22Rv1 (cell line): ENCODE results near the gene DSCAM.

Experiments used
- ZFX ChIP-seq: fragments of 450-650 bp; IDR thresholded peaks from 2 replicates; pipeline ENCODE4 v1.6.1; 2017; ENCODE audit warnings: antibody characterized with exemption, borderline replicate concordance
- TF ChIP-seq, protein P1 (sequence below): fragments of 450-650 bp; IDR thresholded peaks from 2 replicates; pipeline ENCODE4 v1.5.1; 2017; ENCODE audit warnings: mild to moderate bottlenecking

DNA sequence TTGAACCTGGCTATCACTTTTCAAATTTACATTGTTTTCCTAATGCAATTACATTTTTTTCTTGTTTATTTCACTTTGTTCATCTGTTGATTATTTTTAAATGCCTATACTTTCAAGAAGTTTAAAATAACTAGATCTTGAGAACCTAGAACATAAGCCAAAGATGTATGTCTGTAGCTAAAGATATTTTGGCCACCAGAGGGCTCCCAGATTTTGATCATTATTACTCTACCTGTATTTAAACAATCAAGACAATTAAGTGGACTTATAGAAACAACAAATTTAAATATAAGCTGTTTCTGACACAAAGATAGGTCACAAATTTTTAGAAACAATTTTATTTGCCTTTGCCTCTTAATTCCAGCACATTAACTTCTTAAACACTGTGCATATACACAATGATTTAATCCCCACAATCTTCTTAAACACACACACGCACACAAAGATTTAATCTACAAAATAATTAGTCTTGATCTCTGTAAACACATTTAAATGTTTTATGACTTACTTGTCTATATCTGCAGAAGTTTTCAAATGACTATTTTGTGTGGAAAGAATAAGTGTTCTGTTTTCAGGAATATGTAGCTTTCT lies 380.0 kb downstream of the DSCAM start:
- TF ChIP-seq, protein P1, sequence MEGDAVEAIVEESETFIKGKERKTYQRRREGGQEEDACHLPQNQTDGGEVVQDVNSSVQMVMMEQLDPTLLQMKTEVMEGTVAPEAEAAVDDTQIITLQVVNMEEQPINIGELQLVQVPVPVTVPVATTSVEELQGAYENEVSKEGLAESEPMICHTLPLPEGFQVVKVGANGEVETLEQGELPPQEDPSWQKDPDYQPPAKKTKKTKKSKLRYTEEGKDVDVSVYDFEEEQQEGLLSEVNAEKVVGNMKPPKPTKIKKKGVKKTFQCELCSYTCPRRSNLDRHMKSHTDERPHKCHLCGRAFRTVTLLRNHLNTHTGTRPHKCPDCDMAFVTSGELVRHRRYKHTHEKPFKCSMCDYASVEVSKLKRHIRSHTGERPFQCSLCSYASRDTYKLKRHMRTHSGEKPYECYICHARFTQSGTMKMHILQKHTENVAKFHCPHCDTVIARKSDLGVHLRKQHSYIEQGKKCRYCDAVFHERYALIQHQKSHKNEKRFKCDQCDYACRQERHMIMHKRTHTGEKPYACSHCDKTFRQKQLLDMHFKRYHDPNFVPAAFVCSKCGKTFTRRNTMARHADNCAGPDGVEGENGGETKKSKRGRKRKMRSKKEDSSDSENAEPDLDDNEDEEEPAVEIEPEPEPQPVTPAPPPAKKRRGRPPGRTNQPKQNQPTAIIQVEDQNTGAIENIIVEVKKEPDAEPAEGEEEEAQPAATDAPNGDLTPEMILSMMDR: peak; percentile 80
- no peak for TF ChIP-seq ZFX
